ENCODE data around the gene OSBPL2. TPM values are rescaled to one million over a fixed set of nuclear protein-coding genes. Genes with fewer than 3 reads are reported as not detected.

OSBPL2 gene
- total and polyA plus RNA-seq, 4 donors: 9.9 to 19.7 (median 12.3) TPM

- Histone ChIP-seq H3K4me1 (ENCODE audit: control insufficient read depth in 4 of 4, insufficient read depth in 4 of 4, low read length in 3 of 4) (peaks cover 4 to 20% (median 13%) of the 10 kb centered on the region in 4 donors), H3K9me3 (ENCODE audit: control insufficient read depth in 4 of 4, low read length in 3 of 4) (no peaks in the 10 kb centered on the region), H3K36me3 (ENCODE audit: control insufficient read depth in 4 of 4, insufficient read depth in 3 of 4, low read depth in 1 of 4, low read length in 3 of 4) (no peaks in the 10 kb centered on the region), H3K27ac (ENCODE audit: low read depth in 1 of 2, low read length in 2 of 2) (no peak overlapping the region), H3K9ac (ENCODE audit: low read depth in 1 of 2, low read length in 2 of 2) (no peak overlapping the region), H3K27me3 (ENCODE audit: control insufficient read depth in 4 of 4, insufficient read depth in 4 of 4, low read length in 3 of 4) (peaks cover 5 to 11% (median 9%) of the 10 kb centered on the region in 4 donors), H3K4me3 (ENCODE audit: low read depth in 1 of 3, low read length in 3 of 3) (peak overlapping the region in 1 of 3 donors; percentile 55)
- WGBS: 4% methylated on average over 84 of the region's 84 CpGs
- DNase-seq (ENCODE audit: low spot score): no peak
- TF ChIP-seq, protein P1, sequence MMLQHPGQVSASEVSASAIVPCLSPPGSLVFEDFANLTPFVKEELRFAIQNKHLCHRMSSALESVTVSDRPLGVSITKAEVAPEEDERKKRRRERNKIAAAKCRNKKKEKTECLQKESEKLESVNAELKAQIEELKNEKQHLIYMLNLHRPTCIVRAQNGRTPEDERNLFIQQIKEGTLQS (IDR thresholded peaks at IDR 0.05): no peak
- TF ChIP-seq NR2F2 (IDR thresholded peaks at IDR 0.05) (no peak), FOXA2 (IDR thresholded peaks at IDR 0.05) (no peak), YY1 (IDR thresholded peaks at IDR 0.05) (no peak), ZBTB33 (IDR thresholded peaks at IDR 0.05) (no peak), SP1 (IDR thresholded peaks at IDR 0.05) (no peak), RAD21 (IDR thresholded peaks at IDR 0.05) (no peak), GABPA (IDR thresholded peaks at IDR 0.05 in 1 of 2, conservative IDR thresholded peaks at IDR 0.05 in 1 of 2) (no peak), JUND (IDR thresholded peaks at IDR 0.05) (no peak), FOXA1 (IDR thresholded peaks at IDR 0.05) (no peak), HNF4G (IDR thresholded peaks at IDR 0.05) (no peak), RXRA (IDR thresholded peaks at IDR 0.05) (no peak), MAX (IDR thresholded peaks at IDR 0.05) (no peak), TAF1 (conservative IDR thresholded peaks at IDR 0.05) (no peak), HNF4A (conservative IDR thresholded peaks at IDR 0.05) (no peak)
- TF ChIP-seq, protein P2, sequence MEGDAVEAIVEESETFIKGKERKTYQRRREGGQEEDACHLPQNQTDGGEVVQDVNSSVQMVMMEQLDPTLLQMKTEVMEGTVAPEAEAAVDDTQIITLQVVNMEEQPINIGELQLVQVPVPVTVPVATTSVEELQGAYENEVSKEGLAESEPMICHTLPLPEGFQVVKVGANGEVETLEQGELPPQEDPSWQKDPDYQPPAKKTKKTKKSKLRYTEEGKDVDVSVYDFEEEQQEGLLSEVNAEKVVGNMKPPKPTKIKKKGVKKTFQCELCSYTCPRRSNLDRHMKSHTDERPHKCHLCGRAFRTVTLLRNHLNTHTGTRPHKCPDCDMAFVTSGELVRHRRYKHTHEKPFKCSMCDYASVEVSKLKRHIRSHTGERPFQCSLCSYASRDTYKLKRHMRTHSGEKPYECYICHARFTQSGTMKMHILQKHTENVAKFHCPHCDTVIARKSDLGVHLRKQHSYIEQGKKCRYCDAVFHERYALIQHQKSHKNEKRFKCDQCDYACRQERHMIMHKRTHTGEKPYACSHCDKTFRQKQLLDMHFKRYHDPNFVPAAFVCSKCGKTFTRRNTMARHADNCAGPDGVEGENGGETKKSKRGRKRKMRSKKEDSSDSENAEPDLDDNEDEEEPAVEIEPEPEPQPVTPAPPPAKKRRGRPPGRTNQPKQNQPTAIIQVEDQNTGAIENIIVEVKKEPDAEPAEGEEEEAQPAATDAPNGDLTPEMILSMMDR (IDR thresholded peaks at IDR 0.05; ENCODE audit: low read depth, low read length, missing input control): no peak
- TF ChIP-seq, protein P3, sequence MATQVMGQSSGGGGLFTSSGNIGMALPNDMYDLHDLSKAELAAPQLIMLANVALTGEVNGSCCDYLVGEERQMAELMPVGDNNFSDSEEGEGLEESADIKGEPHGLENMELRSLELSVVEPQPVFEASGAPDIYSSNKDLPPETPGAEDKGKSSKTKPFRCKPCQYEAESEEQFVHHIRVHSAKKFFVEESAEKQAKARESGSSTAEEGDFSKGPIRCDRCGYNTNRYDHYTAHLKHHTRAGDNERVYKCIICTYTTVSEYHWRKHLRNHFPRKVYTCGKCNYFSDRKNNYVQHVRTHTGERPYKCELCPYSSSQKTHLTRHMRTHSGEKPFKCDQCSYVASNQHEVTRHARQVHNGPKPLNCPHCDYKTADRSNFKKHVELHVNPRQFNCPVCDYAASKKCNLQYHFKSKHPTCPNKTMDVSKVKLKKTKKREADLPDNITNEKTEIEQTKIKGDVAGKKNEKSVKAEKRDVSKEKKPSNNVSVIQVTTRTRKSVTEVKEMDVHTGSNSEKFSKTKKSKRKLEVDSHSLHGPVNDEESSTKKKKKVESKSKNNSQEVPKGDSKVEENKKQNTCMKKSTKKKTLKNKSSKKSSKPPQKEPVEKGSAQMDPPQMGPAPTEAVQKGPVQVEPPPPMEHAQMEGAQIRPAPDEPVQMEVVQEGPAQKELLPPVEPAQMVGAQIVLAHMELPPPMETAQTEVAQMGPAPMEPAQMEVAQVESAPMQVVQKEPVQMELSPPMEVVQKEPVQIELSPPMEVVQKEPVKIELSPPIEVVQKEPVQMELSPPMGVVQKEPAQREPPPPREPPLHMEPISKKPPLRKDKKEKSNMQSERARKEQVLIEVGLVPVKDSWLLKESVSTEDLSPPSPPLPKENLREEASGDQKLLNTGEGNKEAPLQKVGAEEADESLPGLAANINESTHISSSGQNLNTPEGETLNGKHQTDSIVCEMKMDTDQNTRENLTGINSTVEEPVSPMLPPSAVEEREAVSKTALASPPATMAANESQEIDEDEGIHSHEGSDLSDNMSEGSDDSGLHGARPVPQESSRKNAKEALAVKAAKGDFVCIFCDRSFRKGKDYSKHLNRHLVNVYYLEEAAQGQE (IDR thresholded peaks at IDR 0.05): no peak
Measured at GRCh38 chr20:62219101-62219991, 19.0 kb upstream of the OSBPL2 start.

All from liver (tissue), 9 donors.